Measurements from ENCODE around the gene SRGAP3.

DNA sequence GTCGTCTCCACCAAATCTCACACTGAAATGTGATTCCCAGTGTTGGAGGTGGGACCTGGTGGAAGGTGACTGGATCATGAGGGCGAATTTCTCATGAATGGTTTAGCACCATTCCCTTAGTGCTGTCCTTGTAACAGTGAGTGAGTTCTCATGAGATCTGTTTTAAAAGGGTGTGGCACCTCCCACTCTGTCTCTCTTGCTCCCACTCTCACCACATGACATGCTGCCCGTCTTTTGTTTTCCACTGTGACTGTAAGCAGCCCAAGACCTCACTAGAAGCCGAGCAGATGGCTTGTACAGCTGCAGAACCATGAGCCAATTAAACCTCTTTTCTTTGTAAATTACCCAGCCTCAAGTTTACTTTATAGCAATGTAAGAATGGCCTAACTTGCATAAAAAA, 307.3 kb downstream of the SRGAP3 start:
- TF ChIP-seq CTCF (IDR thresholded peaks at IDR 0.05) (no peak), POLR2A (IDR thresholded peaks at IDR 0.05) (no peak)
